ENCODE data around the gene CYP4A22.
"Not testable (repeated sequence)": the region's sequence is repeated elsewhere in the genome, so short reads cannot be mapped to it uniquely, and the experiment has no call there.

- TF ChIP-seq HDGF (IDR thresholded peaks at IDR 0.05; ENCODE audit: borderline replicate concordance); SP1 (IDR thresholded peaks at IDR 0.05); BHLHE40 (IDR thresholded peaks at IDR 0.05; ENCODE audit: borderline replicate concordance); CTBP1 (IDR thresholded peaks at IDR 0.05; ENCODE audit: borderline replicate concordance); L3MBTL2 (conservative IDR thresholded peaks at IDR 0.05); FOXM1 (IDR thresholded peaks at IDR 0.05; ENCODE audit: borderline replicate concordance); ARNT (IDR thresholded peaks at IDR 0.05); ELF4 (IDR thresholded peaks at IDR 0.05); NFRKB (IDR thresholded peaks at IDR 0.05); TARDBP (IDR thresholded peaks at IDR 0.05): not testable (repeated sequence)
These were observed 27.8 kb upstream of the CYP4A22 start for GRCh38 chr1:47109482-47109881.

Data from HEK293T (cell line).